K562 (cell line): Measurements from ENCODE around the gene TNNT1. TPM values are rescaled to one million over a fixed set of nuclear protein-coding genes. Genes with fewer than 3 reads are reported as not detected.
A peak's percentile ranks its signal among the peaks of the same experiment; 100 is the strongest.

Source experiments
- EZH2 ChIP-seq: IDR thresholded peaks from 2 replicates; pipeline ENCODE4 v1.6.1; 2012; ENCODE audit warnings: low read depth, mild to moderate bottlenecking, inconsistent platforms, low read length, borderline replicate concordance
- ID3 ChIP-seq, 2 experiments: fragments of 250-450 bp in 1 of 2; fragments of 450-650 bp in 1 of 2; sonication (Bioruptor Pico) in 1 of 2; IDR thresholded peaks; 2 replicates each; pipeline versions ENCODE4 v1.6.1 to v1.8.0; 2016 to 2021; ENCODE audit warnings: mild to moderate bottlenecking in 2 of 2, moderate library complexity in 2 of 2, missing compliant biosample characterization in 1 of 2, missing genetic modification characterization in 1 of 2
- ILK ChIP-seq: fragments of 450-650 bp; IDR thresholded peaks from 2 replicates; pipeline ENCODE4 v1.6.1; 2016; ENCODE audit warnings: missing genetic modification characterization, low read depth, mild to moderate bottlenecking, missing compliant biosample characterization, moderate library complexity, borderline replicate concordance
- KDM5B ChIP-seq: fragments of 200-600 bp; sonication (generic); IDR thresholded peaks from 2 replicates; pipeline ENCODE4 v1.6.1; 2012; ENCODE audit warnings: low read depth, mild to moderate bottlenecking, moderate library complexity, low read length, control low read depth, inconsistent platforms; ENCODE audit not compliant: insufficient replicate concordance
- SRSF1 ChIP-seq: fragments of 200-400 bp; formaldehyde crosslinking; IDR thresholded peaks from 2 replicates; pipeline ENCODE4 v1.6.1; 2017; ENCODE audit warnings: mild to moderate bottlenecking, low read depth, low read length, moderate library complexity
- ZBTB7A ChIP-seq: IDR thresholded peaks from 2 replicates; pipeline ENCODE4 v1.6.1; 2011; ENCODE audit warnings: low read depth, mild to moderate bottlenecking, low read length, moderate library complexity, borderline replicate concordance; ENCODE audit not compliant: control insufficient read depth
- ZNF436 ChIP-seq: fragments of 250-450, 450-650 bp; sonication (Bioruptor Pico); formaldehyde crosslinking; IDR thresholded peaks from 2 replicates; pipeline ENCODE4 v1.7.0; 2020; ENCODE audit warnings: mild to moderate bottlenecking
- polyA plus RNA-seq, 8 experiments: library from polyadenylated mRNA; depleted of rRNA in 4 of 8; stranded (reverse) in 5 of 8; unstranded in 3 of 8; fragments of >200 nt; fragmentation: Nextera tagmentation in 2 of 8; fragmentation: Illumina TruSeq in 1 of 8; extraction: Ambion mirVana in 2 of 8; extraction: Trizol in 1 of 8; gene quantifications; 2 replicates each; pipeline versions ENCODE4 v1.2.1 to v1.2.3, GENCODE V29; 2011 to 2014; ENCODE audit warnings: inconsistent platforms in 1 of 8, missing spikeins in 1 of 8
- total RNA-seq, 7 experiments: library from RNA; depleted of rRNA in 6 of 7; stranded (reverse); fragments of >200 nt in 6 of 7; fragmentation: Illumina TruSeq in 2 of 7; extraction: Trizol in 2 of 7; gene quantifications; 2 replicates each; pipeline versions ENCODE4 v1.2.1 to v1.2.3, GENCODE V29; 2011 to 2021; ENCODE audit warnings: low replicate concordance in 1 of 7
- TF ChIP-seq, protein P1 (sequence below), 2 experiments: IDR thresholded peaks; 2 replicates each; pipeline ENCODE4 v1.6.1; 2011; ENCODE audit warnings: borderline replicate concordance in 1 of 2, control low read depth in 1 of 2, low read depth in 1 of 2, low read length in 1 of 2, mild to moderate bottlenecking in 1 of 2, mixed read lengths in 1 of 2, moderate library complexity in 1 of 2; ENCODE audit not compliant: insufficient read depth in 1 of 2, insufficient read length in 1 of 2, poor library complexity in 1 of 2, severe bottlenecking in 1 of 2; ENCODE audit errors: extremely low read depth in 1 of 2

TNNT1 gene
- total and polyA plus RNA-seq, 9 of the 15 experiments (the other 6 are each of a cell fraction or from before 2014, with no cell fraction given), result 31.8 to 390 (median 227) TPM

- TF ChIP-seq, protein P1, sequence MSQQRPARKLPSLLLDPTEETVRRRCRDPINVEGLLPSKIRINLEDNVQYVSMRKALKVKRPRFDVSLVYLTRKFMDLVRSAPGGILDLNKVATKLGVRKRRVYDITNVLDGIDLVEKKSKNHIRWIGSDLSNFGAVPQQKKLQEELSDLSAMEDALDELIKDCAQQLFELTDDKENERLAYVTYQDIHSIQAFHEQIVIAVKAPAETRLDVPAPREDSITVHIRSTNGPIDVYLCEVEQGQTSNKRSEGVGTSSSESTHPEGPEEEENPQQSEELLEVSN (IDR thresholded peaks at IDR 0.05; ENCODE audit: borderline replicate concordance in 1 of 2, extremely low read depth in 1 of 2, insufficient read depth in 1 of 2, insufficient read length in 1 of 2, low read depth in 1 of 2, low read length in 1 of 2, poor library complexity in 1 of 2, severe bottlenecking in 1 of 2), result peak in 1 of 2 experiments; percentile 88
- TF ChIP-seq KDM5B (peak; percentile 42), ZBTB7A (peak; percentile 66), ZNF436 (CRISPR knock-in tag) (no peak), ID3 (CRISPR knock-in tag; IDR thresholded peaks at IDR 0.05) (no peak), ID3 (tag; IDR thresholded peaks at IDR 0.05) (no peak), EZH2 (no peak), ILK (tag) (no peak), SRSF1 (no peak)
Observed at GRCh38 chr19:55156202-55157063, 7.4 kb upstream of the TNNT1 start (continued).
